Erythroblast (primary cell): ENCODE results near the gene GRK6.

ENCODE experiments used
- GATA1 ChIP-seq: IDR thresholded peaks from 2 replicates; pipeline ENCODE4 v1.6.1; 2011; ENCODE audit warnings: low read depth, mild to moderate bottlenecking, control low read depth, low read length, moderate library complexity
- POLR2A ChIP-seq: IDR thresholded peaks from 2 replicates; pipeline ENCODE4 v1.6.1; 2011; ENCODE audit warnings: mild to moderate bottlenecking, low read length

- TF ChIP-seq POLR2A (no peak), GATA1 (no peak)
Measured at GRCh38 chr5:177405312-177405711, 21.2 kb upstream of the GRK6 start.
